ENCODE results near the gene ELF3.

GRCh38 chr1:202046748-202047708 is 36.6 kb downstream of the ELF3 start:
- TF ChIP-seq POLR2AphosphoS5 (IDR thresholded peaks at IDR 0.05) (no peak), CTCF (IDR thresholded peaks at IDR 0.05) (no peak), EP300 (IDR thresholded peaks at IDR 0.05) (no peak), POLR2A (IDR thresholded peaks at IDR 0.05) (no peak)
